Prostate gland (tissue), 2 donors: ENCODE measurements around the gene CCDC88B. TPM values are rescaled to one million over a fixed set of nuclear protein-coding genes. Genes with fewer than 3 reads are reported as not detected.

Experiments used
- DNase-seq: peaks from one replicate; pipeline ENCODE4 v3.0.0-alpha.2; 2019; ENCODE audit warnings: low spot score
- H3K27ac ChIP-seq, 2 donors: fragments of 200-600 bp; sonication (generic); 2 replicates each; pipeline ENCODE4 v1.5.1; 2017 to 2019
- H3K27me3 ChIP-seq: fragments of 200-600 bp; sonication (generic); replicated peaks from 2 replicates; pipeline ENCODE4 v1.5.1; 2019; ENCODE audit not compliant: insufficient read depth
- H3K36me3 ChIP-seq, 2 donors: fragments of 200-600 bp; sonication (generic); 1 replicate in 1 of 2; 2 replicates in 1 of 2; pipeline versions ENCODE4 v1.5.1 to v1.8.1; 2017 to 2019
- H3K4me1 ChIP-seq: fragments of 200-600 bp; sonication (generic); replicated peaks from 2 replicates; pipeline ENCODE4 v1.5.1; 2019
- H3K4me3 ChIP-seq, 2 donors: fragments of 200-600 bp; sonication (generic); 2 replicates each; pipeline ENCODE4 v1.5.1; 2017 to 2019
- H3K9me3 ChIP-seq: fragments of 200-600 bp; sonication (generic); 2 replicates; pipeline ENCODE4 v1.5.1; 2017
- CTCF ChIP-seq, 4 experiments: fragments of 200-600 bp in 2 of 4; fragments of 450-650 bp in 2 of 4; sonication (generic) in 2 of 4; IDR thresholded peaks; 1 replicate in 3 of 4; 2 replicates in 1 of 4; pipeline ENCODE4 v1.5.1; 2016 to 2019; ENCODE audit warnings: antibody characterized with exemption in 4 of 4, mild to moderate bottlenecking in 2 of 4, moderate library complexity in 2 of 4
- POLR2A ChIP-seq: fragments of 450-650 bp; IDR thresholded peaks from one replicate; pipeline ENCODE4 v1.6.1; 2016; ENCODE audit warnings: antibody characterized with exemption, mild to moderate bottlenecking
- POLR2AphosphoS5 ChIP-seq: sonication (generic); formaldehyde crosslinking; IDR thresholded peaks from one replicate; pipeline ENCODE4 v1.6.1; 2017; ENCODE audit warnings: antibody characterized with exemption
- WGBS: methylation state at CpG from one replicate; pipeline ENCODE4 v1.1.5; 2018; 5-methylcytosine and 5-hydroxymethylcytosine counted together
- intact Hi-C: fragments of 100-400 bp; cut with DNase I; formaldehyde crosslinking; loops from one replicate; pipeline ENCODE4 v1.14.2; 2022
- total RNA-seq, 2 donors: library from RNA; depleted of rRNA; stranded (reverse); fragments of >200 nt; gene quantifications; one replicate each; pipeline ENCODE4 v1.1.0, GENCODE V29; 2016

The CCDC88B gene
- total RNA-seq, 2 donors from 2014 or later = 3.0 to 10.0 TPM

GRCh38 chr11:64347193-64347867 lies 7.3 kb downstream of the CCDC88B start:
- no peak overlapping the region for H3K4me3 ChIP-seq
- H3K4me1 ChIP-seq = no peaks in the 10 kb centered on the region
- DNase-seq = no peak
- 80% methylated on average over 12 of the region's 12 CpGs for WGBS
- H3K36me3 ChIP-seq = no peaks in the 10 kb centered on the region
- TF ChIP-seq POLR2AphosphoS5 = no peak
- no peak for TF ChIP-seq POLR2A
- no peak for TF ChIP-seq CTCF (IDR thresholded peaks at IDR 0.05)
- H3K9me3 ChIP-seq = no peaks in the 10 kb centered on the region
- no peaks in the 10 kb centered on the region for H3K27me3 ChIP-seq
- no peak overlapping the region for H3K27ac ChIP-seq
- intact Hi-C loops = no loop called here

- TF ChIP-seq POLR2AphosphoS5 (no peak), POLR2A (no peak)
- 62% methylated on average over 14 of the region's 14 CpGs for WGBS
- H3K4me1 ChIP-seq = no peaks in the 10 kb centered on the region
- no peak for DNase-seq
- H3K36me3 ChIP-seq = no peaks in the 10 kb centered on the region
- H3K27ac ChIP-seq = no peak overlapping the region
- intact Hi-C loops = no loop called here
- H3K9me3 ChIP-seq = no peaks in the 10 kb centered on the region
- no peaks in the 10 kb centered on the region for H3K27me3 ChIP-seq
- H3K4me3 ChIP-seq = no peak overlapping the region
These were observed 8.5 kb downstream of the CCDC88B start for GRCh38 chr11:64348383-64349024.

GRCh38 chr11:64349025-64349387 lies 9.0 kb downstream of the CCDC88B start:
- no peak overlapping the region for H3K27ac ChIP-seq
- no peaks in the 10 kb centered on the region for H3K27me3 ChIP-seq
- no peaks in the 10 kb centered on the region for H3K4me1 ChIP-seq
- TF ChIP-seq POLR2A = no peak
- TF ChIP-seq CTCF (IDR thresholded peaks at IDR 0.05) = no peak
- no peak for TF ChIP-seq POLR2AphosphoS5
- H3K9me3 ChIP-seq = no peaks in the 10 kb centered on the region
- WGBS = 91% methylated on average over 7 of the region's 7 CpGs
- H3K4me3 ChIP-seq = no peak overlapping the region
- no peaks in the 10 kb centered on the region for H3K36me3 ChIP-seq
- DNase-seq = no peak
- intact Hi-C loops = no loop called here

- 90% methylated on average over 11 of the region's 11 CpGs for WGBS
- H3K4me3 ChIP-seq = no peak overlapping the region
- H3K36me3 ChIP-seq = no peaks in the 10 kb centered on the region
- no peaks in the 10 kb centered on the region for H3K9me3 ChIP-seq
- intact Hi-C loops = no loop called here
- no peaks in the 10 kb centered on the region for H3K27me3 ChIP-seq
- TF ChIP-seq CTCF (IDR thresholded peaks at IDR 0.05) = no peak
- no peak for TF ChIP-seq POLR2A
- no peak for TF ChIP-seq POLR2AphosphoS5
- DNase-seq = no peak
- no peak overlapping the region for H3K27ac ChIP-seq
- H3K4me1 ChIP-seq = no peaks in the 10 kb centered on the region
These were observed 9.4 kb downstream of the CCDC88B start for GRCh38 chr11:64349404-64349803.

GRCh38 chr11:64351136-64351631 lies 11.2 kb downstream of the CCDC88B start:
- DNase-seq = no peak
- Histone ChIP-seq H3K4me1 (no peaks in the 10 kb centered on the region), H3K36me3 (no peaks in the 10 kb centered on the region), H3K27ac (no peak overlapping the region), H3K9me3 (no peaks in the 10 kb centered on the region), H3K4me3 (no peak overlapping the region), H3K27me3 (no peaks in the 10 kb centered on the region)
- intact Hi-C loops = no loop called here
- WGBS = 96% methylated on average over 18 of the region's 18 CpGs
- TF ChIP-seq CTCF (IDR thresholded peaks at IDR 0.05) (no peak), POLR2A (no peak), POLR2AphosphoS5 (no peak)
